HG03103 (cell line): Measurements from ENCODE around the gene SMPD3.

Experiments
- ATAC-seq: cut with Tn5 transposase; IDR thresholded peaks from one replicate; pipeline ENCODE4 v1.9.1; 2021; ENCODE audit warnings: low read depth; ENCODE audit not compliant: unreplicated experiment

SMPD3 gene

DNA sequence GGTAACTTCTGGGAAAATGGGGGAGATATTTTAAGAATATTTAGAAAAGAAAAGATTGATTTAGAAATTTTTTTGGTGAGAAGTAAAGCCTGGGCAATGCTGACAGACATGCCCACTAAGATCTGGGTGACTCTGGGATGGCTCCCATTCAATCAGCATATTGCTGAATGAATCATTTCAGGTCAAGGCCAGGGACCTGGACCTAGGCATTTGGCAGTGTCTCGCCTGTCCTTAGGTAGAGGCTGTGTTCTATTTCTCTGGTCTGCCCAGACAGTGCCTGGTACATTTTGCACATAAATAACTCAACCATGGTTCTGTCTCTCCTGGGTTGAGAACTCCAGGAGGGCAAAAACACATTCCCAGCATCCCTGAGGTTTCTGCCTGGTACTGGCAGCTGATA, 39.9 kb downstream of the SMPD3 start:
- no peak for ATAC-seq

GRCh38 chr16:68406458-68407152, 41.7 kb downstream of the SMPD3 start:
- no peak for ATAC-seq

DNA sequence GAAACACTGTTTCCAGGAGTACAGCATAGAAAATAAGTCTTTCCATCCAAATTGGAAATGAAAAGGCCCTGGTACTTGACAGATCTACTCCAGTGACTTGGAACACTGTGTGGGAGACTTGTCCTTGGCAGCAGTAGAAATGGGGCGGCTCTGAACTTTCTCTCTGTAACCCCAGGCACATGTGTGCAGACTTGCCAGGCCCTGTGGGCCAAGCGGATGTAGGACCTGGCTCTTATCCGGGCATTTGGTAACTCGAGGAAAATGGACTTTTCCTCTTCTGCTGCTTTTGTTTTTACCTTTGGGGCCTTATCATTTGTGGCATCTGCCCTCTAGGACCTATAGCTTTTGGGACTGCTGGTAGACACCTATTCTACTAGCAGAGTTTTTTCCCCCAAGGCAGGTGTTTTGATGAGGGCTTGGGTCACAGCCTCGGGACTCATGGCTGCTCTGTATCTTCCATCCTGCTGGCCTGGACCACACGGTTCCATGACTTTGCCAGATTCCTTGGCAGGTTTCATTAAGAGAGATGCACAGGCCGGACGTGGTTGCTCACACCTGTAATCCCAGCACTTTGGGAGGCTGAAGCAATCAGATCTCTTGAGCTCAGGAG, 43.5 kb downstream of the SMPD3 start:
- ATAC-seq: no peak

GRCh38 chr16:68403704-68404103, 44.6 kb downstream of the SMPD3 start:
- no peak for ATAC-seq

DNA sequence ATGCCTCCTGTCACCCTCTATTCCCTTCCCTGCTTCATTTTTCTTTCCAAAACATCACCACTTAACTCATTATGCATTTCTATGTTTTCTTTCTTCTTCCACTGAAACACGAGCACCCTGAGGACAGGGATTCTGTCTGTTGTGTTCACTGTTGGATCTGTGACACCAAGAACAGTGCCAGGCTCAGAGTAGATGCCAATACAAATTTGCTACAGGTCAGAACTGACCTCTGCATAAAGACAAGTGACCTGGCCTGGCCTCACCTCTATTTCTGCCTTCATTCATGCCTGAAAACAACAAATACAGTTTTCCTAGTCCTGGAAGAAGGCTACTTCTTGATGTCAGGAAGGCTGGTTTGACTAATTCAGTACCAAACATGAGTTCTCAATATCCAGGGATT, 45.1 kb downstream of the SMPD3 start:
- ATAC-seq: no peak

- no peak for ATAC-seq
Measured at GRCh38 chr16:68402748-68403040, 45.6 kb downstream of the SMPD3 start.

DNA sequence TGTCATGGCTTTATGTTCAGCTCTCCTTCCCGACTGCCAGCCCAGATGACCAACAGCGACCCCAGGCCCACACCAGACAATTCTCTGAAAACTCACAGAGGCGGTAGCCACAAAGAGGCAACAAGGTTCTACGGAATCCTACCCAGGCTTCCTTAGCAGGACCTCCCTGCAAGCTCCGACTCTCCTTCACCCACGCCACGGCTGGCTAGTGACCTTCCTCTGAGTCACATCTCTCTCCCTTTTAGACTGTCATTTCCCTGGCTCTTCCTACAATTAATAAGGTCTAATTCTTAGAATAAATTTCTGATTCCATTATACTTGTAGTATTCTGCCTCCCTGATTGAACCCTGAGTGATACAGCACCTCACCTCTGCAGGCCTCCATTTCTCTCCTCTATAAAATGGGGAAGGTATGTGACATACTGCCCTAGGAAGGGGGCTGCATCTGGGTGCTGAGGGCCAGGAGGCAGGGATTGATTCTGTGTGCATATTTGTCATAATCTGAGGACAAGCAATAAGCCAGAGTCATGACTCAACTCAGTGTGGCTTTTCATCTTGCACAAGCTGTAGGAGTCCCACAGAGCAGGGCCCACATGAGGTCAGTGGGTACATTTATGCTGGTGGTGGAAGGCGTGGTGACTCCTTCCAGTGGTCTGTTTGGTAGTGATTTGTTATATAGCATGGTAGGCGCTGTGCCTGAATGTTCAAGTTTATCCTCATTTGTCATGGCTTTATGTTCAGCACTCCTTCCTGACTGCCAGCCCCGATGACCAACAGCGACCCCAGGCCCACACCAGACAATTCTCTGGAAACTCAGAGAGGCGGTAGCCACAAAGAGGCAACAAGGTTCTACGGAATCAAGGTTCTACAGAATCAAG, 46.2 kb downstream of the SMPD3 start:
- ATAC-seq: no peak

DNA sequence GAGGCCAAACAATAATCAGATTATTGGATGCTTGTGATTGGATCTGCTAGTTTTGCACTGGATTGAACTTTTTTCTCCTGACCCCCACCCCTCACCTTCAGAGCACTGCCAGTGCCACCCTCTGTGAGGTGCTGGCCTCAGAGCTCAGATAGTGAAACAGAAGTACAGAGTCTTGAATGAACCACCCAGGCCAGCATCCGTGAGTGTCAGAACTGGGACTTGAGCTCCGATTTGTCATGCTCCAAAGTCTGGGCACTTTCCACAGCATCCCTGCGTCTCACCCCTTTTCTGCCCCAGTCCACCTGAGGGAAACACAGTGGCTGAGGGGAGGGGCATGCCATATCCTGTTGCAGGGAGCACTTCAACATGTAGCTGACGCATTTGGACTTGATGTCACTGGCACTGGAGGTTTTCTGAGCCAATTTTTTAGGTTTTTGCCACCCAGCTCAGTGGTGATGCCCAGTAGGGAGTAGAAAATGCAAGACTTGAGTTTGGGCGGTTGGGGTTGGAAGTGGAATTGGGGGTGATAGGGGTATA, 47.3 kb downstream of the SMPD3 start:
- no peak for ATAC-seq

DNA sequence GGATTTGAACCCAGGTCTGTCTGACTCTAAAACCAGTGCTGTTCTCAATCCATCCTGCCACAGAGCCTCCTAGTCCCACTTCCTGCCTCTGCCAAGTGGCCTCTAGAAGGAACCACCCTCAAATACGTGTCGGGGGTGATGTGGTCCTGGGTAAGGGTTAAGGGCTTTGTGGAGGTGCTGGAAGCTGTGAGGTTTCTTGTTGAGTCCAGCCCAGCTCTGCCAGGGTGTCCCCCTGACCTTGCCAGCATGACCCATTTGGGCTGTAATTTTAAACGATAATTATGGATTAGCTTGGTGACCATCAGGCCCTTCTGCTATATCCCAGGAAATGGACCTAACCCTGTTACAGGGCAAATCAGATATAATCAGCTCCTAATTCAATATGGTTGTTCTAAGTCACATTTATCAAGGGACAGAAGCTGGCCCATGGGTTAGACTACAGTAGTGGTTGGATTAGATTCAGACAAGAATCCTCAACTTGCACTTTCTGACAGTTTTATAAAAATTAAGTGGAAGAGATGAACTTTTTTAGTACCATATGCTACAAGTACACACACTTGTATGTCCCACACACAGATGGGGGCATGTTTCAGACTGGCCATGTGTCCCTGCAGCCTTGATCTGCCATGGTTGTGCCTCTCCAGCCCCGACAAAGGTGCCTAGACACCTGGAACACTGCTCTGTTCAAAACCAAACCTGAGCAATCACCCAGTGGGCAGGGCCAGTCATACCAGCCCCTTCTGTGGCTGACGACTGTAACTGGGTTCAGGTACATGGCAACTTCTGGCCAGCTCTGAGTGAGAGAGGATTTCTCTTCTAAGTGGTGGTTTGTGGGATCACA, 48.0 kb downstream of the SMPD3 start:
- no peak for ATAC-seq

DNA sequence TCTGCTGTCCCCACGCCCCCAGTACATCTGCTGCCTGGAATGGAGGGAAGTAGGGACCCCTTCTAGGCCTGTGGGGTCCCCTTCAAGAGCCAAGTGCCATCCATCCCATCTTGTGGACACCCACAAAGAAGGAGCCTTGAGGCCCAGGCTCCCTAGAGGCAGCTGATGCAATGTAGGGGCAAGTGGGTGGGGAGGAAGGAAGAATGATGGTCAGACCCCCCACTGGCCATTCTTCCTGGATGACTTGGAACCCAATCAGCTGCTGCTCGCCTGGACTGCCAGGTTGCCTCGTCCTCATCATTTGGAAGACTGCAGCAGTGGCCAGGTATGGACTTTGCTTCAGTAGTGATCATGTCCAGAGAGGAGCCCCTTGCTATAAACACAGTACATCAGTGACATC, 48.9 kb downstream of the SMPD3 start:
- ATAC-seq: no peak

GRCh38 chr16:68397710-68398201, 50.6 kb downstream of the SMPD3 start:
- ATAC-seq: no peak

GRCh38 chr16:68396481-68396880, 51.8 kb downstream of the SMPD3 start:
- ATAC-seq: no peak

DNA sequence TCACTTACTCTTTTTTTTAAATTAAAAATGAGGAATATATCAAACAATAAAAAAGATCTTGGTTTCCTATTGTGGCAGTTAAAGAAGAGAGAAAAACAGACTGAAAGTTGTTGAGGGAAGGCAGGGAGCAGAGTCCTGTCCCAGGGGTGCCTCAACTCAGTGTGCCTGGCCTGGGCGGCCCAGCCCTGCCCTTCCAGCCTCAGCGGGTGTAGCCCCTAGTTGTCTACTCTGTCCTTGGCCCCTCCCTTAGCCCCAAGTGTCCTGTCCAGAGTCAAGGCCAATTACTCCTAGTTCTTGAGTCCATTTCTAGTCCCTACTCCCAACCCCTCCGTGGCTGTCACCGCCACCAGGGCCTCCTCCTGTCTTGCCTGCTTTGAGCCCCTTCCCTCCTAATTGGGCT, 52.5 kb downstream of the SMPD3 start:
- ATAC-seq: no peak

DNA sequence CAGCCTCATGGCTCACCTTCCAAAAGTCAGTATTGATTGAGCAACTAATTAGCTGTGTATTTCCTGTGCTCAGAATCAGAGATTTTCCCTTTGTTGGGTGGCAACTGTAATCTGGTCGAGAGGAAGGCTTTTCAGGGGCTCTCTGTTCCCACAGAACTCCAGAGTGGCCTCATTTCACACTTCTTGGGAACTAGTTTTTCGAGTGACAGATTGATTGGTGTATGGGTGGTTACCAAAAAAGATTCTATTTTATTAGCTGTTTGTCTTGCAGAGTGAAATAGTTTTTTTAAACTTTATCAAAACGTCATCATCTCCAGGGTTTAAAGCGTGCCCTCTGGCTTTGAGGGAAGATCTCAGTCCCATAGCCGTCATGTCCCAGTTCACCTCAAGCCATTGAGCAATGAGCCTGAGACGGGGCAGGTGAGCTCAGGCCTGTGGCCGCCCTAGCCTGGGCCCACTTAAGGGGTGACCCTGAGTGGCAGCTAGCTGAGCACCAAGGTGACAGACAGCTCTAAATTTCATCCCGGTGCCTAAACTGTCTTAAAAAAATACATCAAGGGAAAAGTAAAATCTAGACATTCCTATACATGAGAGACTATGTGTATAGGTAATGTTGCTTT, 53.0 kb downstream of the SMPD3 start:
- no peak for ATAC-seq

DNA sequence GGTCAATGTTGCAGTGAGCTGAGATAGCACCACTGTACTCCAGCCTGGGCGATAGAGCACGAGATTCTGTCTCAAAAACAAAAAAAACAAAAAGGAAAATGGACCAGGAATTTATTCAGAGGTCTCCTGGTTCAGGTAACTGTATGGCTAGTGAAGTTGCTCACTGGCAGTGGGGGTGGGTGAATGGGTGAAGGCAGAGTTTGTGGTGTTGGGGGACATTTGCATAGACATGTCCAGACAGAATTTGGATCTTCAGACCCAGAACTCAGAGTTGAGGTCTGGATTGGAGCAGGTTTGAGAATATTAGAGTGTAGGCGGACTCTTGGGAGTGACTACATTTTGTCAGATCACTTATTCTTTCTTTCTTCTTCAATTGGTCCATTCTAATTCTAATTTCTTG, 55.0 kb downstream of the SMPD3 start:
- no peak for ATAC-seq

GRCh38 chr16:68389750-68390371, 58.4 kb downstream of the SMPD3 start:
- ATAC-seq: no peak

DNA sequence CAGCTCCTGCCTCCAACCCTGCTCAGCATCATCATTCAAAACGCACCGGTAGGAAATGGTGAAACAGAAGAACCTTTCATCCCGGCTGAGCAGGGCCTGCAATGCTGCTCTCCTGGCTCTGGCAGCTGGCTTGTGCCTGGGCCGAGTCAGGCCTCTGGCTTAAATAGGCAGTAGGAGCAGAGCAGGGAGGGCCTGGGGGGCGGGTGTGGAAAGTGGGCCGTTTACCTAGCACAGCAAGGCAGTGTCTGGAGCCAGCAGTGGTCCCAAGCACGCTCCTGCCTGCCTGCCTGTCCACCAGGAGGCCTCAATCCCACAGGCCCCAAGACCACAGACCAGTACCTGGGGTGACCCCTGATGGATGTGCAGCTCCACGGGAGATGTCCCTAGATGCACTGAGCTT, 59.3 kb downstream of the SMPD3 start:
- no peak for ATAC-seq

- no peak for ATAC-seq
Measured at GRCh38 chr16:68388124-68388523, 60.2 kb downstream of the SMPD3 start.

GRCh38 chr16:68387301-68387700, 61.0 kb downstream of the SMPD3 start:
- ATAC-seq: no peak

DNA sequence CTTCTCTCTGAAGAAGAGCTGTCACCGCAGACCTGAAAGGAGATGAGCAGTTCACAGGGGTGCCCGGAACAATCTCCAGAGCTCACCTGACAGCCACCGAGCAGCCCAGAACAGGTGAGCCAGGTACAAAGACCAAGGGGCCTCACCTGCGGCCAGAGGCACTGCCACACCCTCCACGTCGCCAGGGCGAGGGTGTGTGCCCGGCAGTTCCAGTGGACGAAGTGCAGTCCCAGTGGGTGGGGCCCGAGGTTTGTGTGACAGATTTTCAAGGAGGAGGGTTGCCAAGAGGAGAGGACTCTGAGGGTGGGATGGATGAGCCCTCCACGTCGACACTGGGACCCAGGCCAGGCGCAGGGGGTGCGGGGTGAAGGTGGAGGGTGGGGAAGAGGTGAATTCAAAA, 61.7 kb downstream of the SMPD3 start:
- ATAC-seq: no peak
